WTC11 (cell line): ENCODE measurements around the gene P3H3.

Source experiments
- ESRRA ChIP-seq: sonication (generic); formaldehyde crosslinking; IDR thresholded peaks from 2 replicates; pipeline ENCODE4 v1.8.1; 2022; ENCODE audit warnings: mild to moderate bottlenecking, missing genetic modification reagents, borderline replicate concordance
- GRHL2 ChIP-seq: fragments of 250-450 bp; sonication (Bioruptor Pico); IDR thresholded peaks from 2 replicates; pipeline ENCODE4 v1.8.0; 2022; ENCODE audit warnings: mild to moderate bottlenecking, moderate library complexity; ENCODE audit not compliant: insufficient replicate concordance, severe bottlenecking
- NFYB ChIP-seq: sonication (generic); formaldehyde crosslinking; conservative IDR thresholded peaks from 2 replicates; pipeline ENCODE4 v1.8.0; 2022; ENCODE audit warnings: low read depth, missing genetic modification reagents
- RELA ChIP-seq: sonication (generic); formaldehyde crosslinking; IDR thresholded peaks from 2 replicates; pipeline ENCODE4 v1.8.1; 2022; ENCODE audit warnings: missing genetic modification reagents, mild to moderate bottlenecking, borderline replicate concordance
- TF ChIP-seq, protein P1 (sequence below): fragments of 200-600 bp; IDR thresholded peaks from 2 replicates; pipeline ENCODE4 v1.8.0; 2022; ENCODE audit warnings: antibody characterized with exemption
- TF ChIP-seq, protein P2 (sequence below): sonication (generic); formaldehyde crosslinking; IDR thresholded peaks from 2 replicates; pipeline ENCODE4 v1.8.0; 2022; ENCODE audit warnings: missing genetic modification reagents
- TF ChIP-seq, protein P3 (sequence below): sonication (generic); formaldehyde crosslinking; IDR thresholded peaks from 2 replicates; pipeline ENCODE4 v1.8.0; 2022; ENCODE audit warnings: mild to moderate bottlenecking, missing genetic modification reagents

DNA sequence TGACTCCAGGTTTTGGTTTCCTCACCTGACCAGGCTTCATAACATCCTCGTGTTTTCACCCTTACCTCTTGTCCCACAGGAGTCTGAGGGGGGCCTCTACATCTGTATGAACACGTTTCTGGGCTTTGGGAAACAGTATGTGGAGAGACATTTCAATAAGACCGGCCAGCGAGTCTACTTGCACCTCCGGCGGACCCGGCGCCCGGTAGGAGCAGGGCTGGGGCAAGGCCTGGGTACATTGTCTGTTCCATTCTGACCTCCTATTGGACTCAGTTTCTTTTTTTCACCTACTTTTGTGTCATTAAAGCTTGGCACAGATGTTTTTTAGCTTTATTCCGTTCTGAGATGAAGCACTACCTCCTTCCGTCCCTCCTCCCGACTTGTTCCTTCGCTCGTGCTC lies 27.1 kb downstream of the P3H3 start:
- TF ChIP-seq, protein P1, sequence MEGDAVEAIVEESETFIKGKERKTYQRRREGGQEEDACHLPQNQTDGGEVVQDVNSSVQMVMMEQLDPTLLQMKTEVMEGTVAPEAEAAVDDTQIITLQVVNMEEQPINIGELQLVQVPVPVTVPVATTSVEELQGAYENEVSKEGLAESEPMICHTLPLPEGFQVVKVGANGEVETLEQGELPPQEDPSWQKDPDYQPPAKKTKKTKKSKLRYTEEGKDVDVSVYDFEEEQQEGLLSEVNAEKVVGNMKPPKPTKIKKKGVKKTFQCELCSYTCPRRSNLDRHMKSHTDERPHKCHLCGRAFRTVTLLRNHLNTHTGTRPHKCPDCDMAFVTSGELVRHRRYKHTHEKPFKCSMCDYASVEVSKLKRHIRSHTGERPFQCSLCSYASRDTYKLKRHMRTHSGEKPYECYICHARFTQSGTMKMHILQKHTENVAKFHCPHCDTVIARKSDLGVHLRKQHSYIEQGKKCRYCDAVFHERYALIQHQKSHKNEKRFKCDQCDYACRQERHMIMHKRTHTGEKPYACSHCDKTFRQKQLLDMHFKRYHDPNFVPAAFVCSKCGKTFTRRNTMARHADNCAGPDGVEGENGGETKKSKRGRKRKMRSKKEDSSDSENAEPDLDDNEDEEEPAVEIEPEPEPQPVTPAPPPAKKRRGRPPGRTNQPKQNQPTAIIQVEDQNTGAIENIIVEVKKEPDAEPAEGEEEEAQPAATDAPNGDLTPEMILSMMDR = no peak
- no peak for TF ChIP-seq RELA (CRISPR knock-in tag)
- TF ChIP-seq ESRRA (CRISPR knock-in tag) = no peak
- no peak for TF ChIP-seq NFYB (CRISPR knock-in tag)
- TF ChIP-seq, protein P2, sequence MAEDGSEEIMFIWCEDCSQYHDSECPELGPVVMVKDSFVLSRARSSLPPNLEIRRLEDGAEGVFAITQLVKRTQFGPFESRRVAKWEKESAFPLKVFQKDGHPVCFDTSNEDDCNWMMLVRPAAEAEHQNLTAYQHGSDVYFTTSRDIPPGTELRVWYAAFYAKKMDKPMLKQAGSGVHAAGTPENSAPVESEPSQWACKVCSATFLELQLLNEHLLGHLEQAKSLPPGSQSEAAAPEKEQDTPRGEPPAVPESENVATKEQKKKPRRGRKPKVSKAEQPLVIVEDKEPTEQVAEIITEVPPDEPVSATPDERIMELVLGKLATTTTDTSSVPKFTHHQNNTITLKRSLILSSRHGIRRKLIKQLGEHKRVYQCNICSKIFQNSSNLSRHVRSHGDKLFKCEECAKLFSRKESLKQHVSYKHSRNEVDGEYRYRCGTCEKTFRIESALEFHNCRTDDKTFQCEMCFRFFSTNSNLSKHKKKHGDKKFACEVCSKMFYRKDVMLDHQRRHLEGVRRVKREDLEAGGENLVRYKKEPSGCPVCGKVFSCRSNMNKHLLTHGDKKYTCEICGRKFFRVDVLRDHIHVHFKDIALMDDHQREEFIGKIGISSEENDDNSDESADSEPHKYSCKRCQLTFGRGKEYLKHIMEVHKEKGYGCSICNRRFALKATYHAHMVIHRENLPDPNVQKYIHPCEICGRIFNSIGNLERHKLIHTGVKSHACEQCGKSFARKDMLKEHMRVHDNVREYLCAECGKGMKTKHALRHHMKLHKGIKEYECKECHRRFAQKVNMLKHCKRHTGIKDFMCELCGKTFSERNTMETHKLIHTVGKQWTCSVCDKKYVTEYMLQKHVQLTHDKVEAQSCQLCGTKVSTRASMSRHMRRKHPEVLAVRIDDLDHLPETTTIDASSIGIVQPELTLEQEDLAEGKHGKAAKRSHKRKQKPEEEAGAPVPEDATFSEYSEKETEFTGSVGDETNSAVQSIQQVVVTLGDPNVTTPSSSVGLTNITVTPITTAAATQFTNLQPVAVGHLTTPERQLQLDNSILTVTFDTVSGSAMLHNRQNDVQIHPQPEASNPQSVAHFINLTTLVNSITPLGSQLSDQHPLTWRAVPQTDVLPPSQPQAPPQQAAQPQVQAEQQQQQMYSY (CRISPR knock-in tag) = no peak
- TF ChIP-seq, protein P3, sequence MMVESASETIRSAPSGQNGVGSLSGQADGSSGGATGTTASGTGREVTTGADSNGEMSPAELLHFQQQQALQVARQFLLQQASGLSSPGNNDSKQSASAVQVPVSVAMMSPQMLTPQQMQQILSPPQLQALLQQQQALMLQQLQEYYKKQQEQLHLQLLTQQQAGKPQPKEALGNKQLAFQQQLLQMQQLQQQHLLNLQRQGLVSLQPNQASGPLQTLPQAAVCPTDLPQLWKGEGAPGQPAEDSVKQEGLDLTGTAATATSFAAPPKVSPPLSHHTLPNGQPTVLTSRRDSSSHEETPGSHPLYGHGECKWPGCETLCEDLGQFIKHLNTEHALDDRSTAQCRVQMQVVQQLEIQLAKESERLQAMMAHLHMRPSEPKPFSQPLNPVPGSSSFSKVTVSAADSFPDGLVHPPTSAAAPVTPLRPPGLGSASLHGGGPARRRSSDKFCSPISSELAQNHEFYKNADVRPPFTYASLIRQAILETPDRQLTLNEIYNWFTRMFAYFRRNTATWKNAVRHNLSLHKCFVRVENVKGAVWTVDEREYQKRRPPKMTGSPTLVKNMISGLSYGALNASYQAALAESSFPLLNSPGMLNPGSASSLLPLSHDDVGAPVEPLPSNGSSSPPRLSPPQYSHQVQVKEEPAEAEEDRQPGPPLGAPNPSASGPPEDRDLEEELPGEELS = no peak
- TF ChIP-seq GRHL2 (CRISPR knock-in tag) = no peak
